GM12865 (cell line): ENCODE measurements around the gene HECTD1.
"Not testable (repeated sequence)": the region's sequence is repeated elsewhere in the genome, so short reads cannot be mapped to it uniquely, and the experiment has no call there.

Experiments
- DNase-seq: peaks from one replicate; pipeline ENCODE4 v3.0.0; 2010; ENCODE audit warnings: low read depth
- H3K4me3 ChIP-seq: 2 replicates; pipeline ENCODE4 v1.5.1; 2011; ENCODE audit warnings: mild to moderate bottlenecking, low read depth, low read length, control low read depth
- CTCF ChIP-seq: IDR thresholded peaks from 2 replicates; pipeline ENCODE4 v1.5.1; 2011; ENCODE audit warnings: low read length, control low read depth, low read depth, inconsistent platforms; ENCODE audit not compliant: insufficient read depth; ENCODE audit errors: missing control alignments

HECTD1 gene

GRCh38 chr14:31110872-31111271, 96.7 kb downstream of the HECTD1 start:
- no peak for DNase-seq
- TF ChIP-seq CTCF, result no peak
- no peak overlapping the region for H3K4me3 ChIP-seq

GRCh38 chr14:31109257-31109656, 98.3 kb downstream of the HECTD1 start:
- TF ChIP-seq CTCF, result no peak

GRCh38 chr14:31106768-31107167, 100.8 kb downstream of the HECTD1 start:
- H3K4me3 ChIP-seq, result no peak overlapping the region
- no peak for TF ChIP-seq CTCF
- DNase-seq, result no peak

More at GRCh38 chr14:31109257-31109656, 98.3 kb downstream of the HECTD1 start:
- DNase-seq, result no peak
- no peak overlapping the region for H3K4me3 ChIP-seq

- no peak overlapping the region for H3K4me3 ChIP-seq
- TF ChIP-seq CTCF, result no peak
- no peak for DNase-seq
These were observed 110.5 kb downstream of the HECTD1 start for GRCh38 chr14:31097081-31097480.

GRCh38 chr14:31096255-31096654, 111.3 kb downstream of the HECTD1 start:
- no peak for DNase-seq
- TF ChIP-seq CTCF, result no peak
- H3K4me3 ChIP-seq, result no peak overlapping the region

- not testable (repeated sequence) for H3K4me3 ChIP-seq, DNase-seq
These were observed 111.8 kb downstream of the HECTD1 start for GRCh38 chr14:31095817-31096216.

GRCh38 chr14:31093884-31094839, 113.4 kb downstream of the HECTD1 start:
- not testable (repeated sequence) for H3K4me3 ChIP-seq, DNase-seq

GRCh38 chr14:31092160-31092708, 115.4 kb downstream of the HECTD1 start:
- no peak for TF ChIP-seq CTCF
- H3K4me3 ChIP-seq, result no peak overlapping the region
- DNase-seq, result no peak
